Uterus (tissue), 2 donors: ENCODE measurements around the gene SIK1.

Experiments
- POLR2A ChIP-seq, 2 donors: fragments of 450-650 bp; IDR thresholded peaks; one replicate each; pipeline ENCODE4 v1.6.1; 2016; ENCODE audit warnings: antibody characterized with exemption in 2 of 2, mild to moderate bottlenecking in 1 of 2, moderate library complexity in 1 of 2
- TF ChIP-seq, protein P1 (sequence below), 4 experiments: fragments of 200-600 bp in 2 of 4; fragments of 450-650 bp in 2 of 4; sonication (generic) in 2 of 4; IDR thresholded peaks; one replicate each; pipeline ENCODE4 v1.5.1; 2016 to 2019; ENCODE audit warnings: antibody characterized with exemption in 4 of 4, mild to moderate bottlenecking in 2 of 4, moderate library complexity in 1 of 4

DNA sequence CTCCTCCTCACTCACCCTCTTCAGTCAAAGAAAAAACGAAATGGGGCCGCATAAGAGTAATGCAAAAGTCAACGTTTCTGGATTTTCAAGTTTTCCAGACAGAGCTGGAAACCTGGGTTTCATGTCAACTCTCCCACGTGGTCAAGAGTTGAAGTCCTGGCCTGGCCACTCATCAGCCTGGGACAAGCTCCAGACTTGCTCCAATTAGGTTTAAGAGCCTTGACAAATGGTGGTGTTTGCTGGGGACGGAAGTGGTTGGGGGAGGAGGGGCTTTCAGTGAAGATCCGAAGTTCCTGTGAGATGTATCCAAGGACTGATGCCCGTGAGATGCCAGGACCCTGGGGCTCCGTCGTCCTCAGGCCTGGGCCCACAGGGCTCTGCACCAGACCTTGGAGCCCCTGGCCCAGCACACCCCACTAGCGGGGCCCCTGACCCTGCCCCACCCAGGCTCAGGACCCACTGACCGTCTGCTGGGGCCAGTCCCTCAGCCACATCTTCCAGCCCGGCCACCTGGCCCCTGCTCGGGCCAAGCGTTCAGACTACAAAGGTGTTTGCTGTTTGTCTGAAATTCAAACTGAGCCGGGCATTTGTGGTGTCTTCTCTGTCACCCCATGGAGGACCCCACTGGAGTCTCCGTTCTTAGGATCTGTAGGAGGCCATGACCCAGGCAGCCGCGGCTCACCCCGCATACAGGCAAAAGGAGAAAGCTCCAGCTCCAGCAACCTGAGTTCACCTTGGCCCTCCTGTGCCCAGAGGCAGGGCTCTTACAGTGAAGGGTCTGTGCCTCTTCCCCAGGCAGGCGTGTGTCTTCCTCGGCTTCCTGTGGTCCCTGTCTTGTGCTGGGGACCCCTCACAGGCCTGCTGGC lies 53.3 kb downstream of the SIK1 start:
- TF ChIP-seq, protein P1, sequence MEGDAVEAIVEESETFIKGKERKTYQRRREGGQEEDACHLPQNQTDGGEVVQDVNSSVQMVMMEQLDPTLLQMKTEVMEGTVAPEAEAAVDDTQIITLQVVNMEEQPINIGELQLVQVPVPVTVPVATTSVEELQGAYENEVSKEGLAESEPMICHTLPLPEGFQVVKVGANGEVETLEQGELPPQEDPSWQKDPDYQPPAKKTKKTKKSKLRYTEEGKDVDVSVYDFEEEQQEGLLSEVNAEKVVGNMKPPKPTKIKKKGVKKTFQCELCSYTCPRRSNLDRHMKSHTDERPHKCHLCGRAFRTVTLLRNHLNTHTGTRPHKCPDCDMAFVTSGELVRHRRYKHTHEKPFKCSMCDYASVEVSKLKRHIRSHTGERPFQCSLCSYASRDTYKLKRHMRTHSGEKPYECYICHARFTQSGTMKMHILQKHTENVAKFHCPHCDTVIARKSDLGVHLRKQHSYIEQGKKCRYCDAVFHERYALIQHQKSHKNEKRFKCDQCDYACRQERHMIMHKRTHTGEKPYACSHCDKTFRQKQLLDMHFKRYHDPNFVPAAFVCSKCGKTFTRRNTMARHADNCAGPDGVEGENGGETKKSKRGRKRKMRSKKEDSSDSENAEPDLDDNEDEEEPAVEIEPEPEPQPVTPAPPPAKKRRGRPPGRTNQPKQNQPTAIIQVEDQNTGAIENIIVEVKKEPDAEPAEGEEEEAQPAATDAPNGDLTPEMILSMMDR (IDR thresholded peaks at IDR 0.05) = no peak
- no peak for TF ChIP-seq POLR2A (IDR thresholded peaks at IDR 0.05)
